HEK293 (cell line): ENCODE measurements around the gene SAT1.
A peak's percentile ranks its signal among the peaks of the same experiment; 100 is the strongest.

Experiments used
- CTCF ChIA-PET: fragments of 350-600 bp; formaldehyde crosslinking; extraction: SDS; loops from one replicate; lab custom pipeline; 2021; ENCODE audit warnings: antibody characterized with exemption; lab: Yijun Ruan, JAX
- POLR2A ChIA-PET: fragments of 300-600 bp; formaldehyde crosslinking; extraction: SDS; loops from one replicate; lab custom pipeline; 2020; ENCODE audit warnings: antibody characterized with exemption, inconsistent platforms; lab: Yijun Ruan, JAX
- H3K27ac ChIP-seq: fragments of 200-500 bp; sonication (Bioruptor generic); 2 replicates; pipeline ENCODE4 v1.5.1; 2014; ENCODE audit warnings: low read depth, low read length, control low read depth, inconsistent platforms; ENCODE audit errors: extremely low read depth
- H3K36me3 ChIP-seq, 2 experiments: fragments of 200-500 bp in 1 of 2; sonication (Bioruptor generic) in 1 of 2; 1 replicate in 1 of 2; 2 replicates in 1 of 2; pipeline ENCODE4 v1.5.1; 2014 to 2017; ENCODE audit warnings: inconsistent platforms in 2 of 2, low read length in 2 of 2; ENCODE audit not compliant: control insufficient read depth in 2 of 2, insufficient read depth in 1 of 2
- H3K4me1 ChIP-seq: fragments of 200-500 bp; sonication (Bioruptor generic); 2 replicates; pipeline ENCODE4 v1.5.1; 2014; ENCODE audit warnings: mild to moderate bottlenecking, low read length, inconsistent platforms; ENCODE audit not compliant: control insufficient read depth, insufficient read depth
- H3K4me3 ChIP-seq: 2 replicates; pipeline ENCODE4 v1.5.1; 2011; ENCODE audit warnings: low read depth, mild to moderate bottlenecking, control low read depth, low read length, moderate library complexity
- H3K9me3 ChIP-seq: fragments of 200-500 bp; sonication (Bioruptor generic); 2 replicates; pipeline ENCODE4 v1.5.1; 2014; ENCODE audit warnings: low read depth, low read length, inconsistent platforms; ENCODE audit not compliant: control insufficient read depth, insufficient read depth
- FEZF1 ChIP-seq: fragments of 450-650 bp; formaldehyde crosslinking; IDR thresholded peaks from 2 replicates; pipeline ENCODE4 v1.5.1; 2016; ENCODE audit warnings: missing biosample characterization, missing genetic modification characterization
- GLIS2 ChIP-seq: fragments of 450-650 bp; formaldehyde crosslinking; IDR thresholded peaks from 2 replicates; pipeline ENCODE4 v1.5.1; 2016; ENCODE audit warnings: missing biosample characterization, missing genetic modification characterization
- HOXD13 ChIP-seq: sonication (generic); formaldehyde crosslinking; IDR thresholded peaks from 2 replicates; pipeline ENCODE4 v1.8.0; 2022; ENCODE audit warnings: missing genetic modification reagents, borderline replicate concordance
- KLF10 ChIP-seq: fragments of 450-650 bp; IDR thresholded peaks from 2 replicates; pipeline ENCODE4 v1.5.1; 2018; ENCODE audit warnings: missing biosample characterization, mild to moderate bottlenecking, missing genetic modification characterization
- KLF7 ChIP-seq: fragments of 450-650 bp; formaldehyde crosslinking; IDR thresholded peaks from 2 replicates; pipeline ENCODE4 v1.5.1; 2016; ENCODE audit warnings: missing biosample characterization, missing genetic modification characterization, borderline replicate concordance
- KLF9 ChIP-seq: fragments of 450-650 bp; formaldehyde crosslinking; IDR thresholded peaks from 2 replicates; pipeline ENCODE4 v1.5.1; 2016; ENCODE audit warnings: missing biosample characterization, missing genetic modification characterization, low read depth
- MYNN ChIP-seq: fragments of 450-650 bp; formaldehyde crosslinking; IDR thresholded peaks from 2 replicates; pipeline ENCODE4 v1.5.1; 2016; ENCODE audit warnings: missing biosample characterization, missing genetic modification characterization, borderline replicate concordance
- PRDM2 ChIP-seq: fragments of 450-650 bp; formaldehyde crosslinking; IDR thresholded peaks from 2 replicates; pipeline ENCODE4 v1.5.1; 2016; ENCODE audit warnings: missing biosample characterization, missing genetic modification characterization, borderline replicate concordance
- PRDM4 ChIP-seq: fragments of 450-650 bp; formaldehyde crosslinking; IDR thresholded peaks from 2 replicates; pipeline ENCODE4 v1.5.1; 2017; ENCODE audit warnings: missing biosample characterization, missing genetic modification characterization
- ZBTB1 ChIP-seq: fragments of 450-650 bp; formaldehyde crosslinking; IDR thresholded peaks from 2 replicates; pipeline ENCODE4 v1.5.1; 2016; ENCODE audit warnings: missing biosample characterization, missing genetic modification characterization
- ZBTB6 ChIP-seq: fragments of 450-650 bp; formaldehyde crosslinking; IDR thresholded peaks from 2 replicates; pipeline ENCODE4 v1.5.1; 2017; ENCODE audit warnings: missing biosample characterization, missing genetic modification characterization
- ZFP37 ChIP-seq: fragments of 450-650 bp; formaldehyde crosslinking; IDR thresholded peaks from 2 replicates; pipeline ENCODE4 v1.5.1; 2016; ENCODE audit warnings: missing biosample characterization, missing genetic modification characterization
- ZFP69B ChIP-seq: fragments of 450-650 bp; formaldehyde crosslinking; IDR thresholded peaks from 2 replicates; pipeline ENCODE4 v1.5.1; 2016; ENCODE audit warnings: missing biosample characterization, missing genetic modification characterization
- ZNF10 ChIP-seq: fragments of 450-650 bp; formaldehyde crosslinking; IDR thresholded peaks from 2 replicates; pipeline ENCODE4 v1.5.1; 2017; ENCODE audit warnings: missing biosample characterization, missing genetic modification characterization
- ZNF184 ChIP-seq: fragments of 450-650 bp; IDR thresholded peaks from 2 replicates; pipeline ENCODE4 v1.5.1; 2018; ENCODE audit warnings: missing biosample characterization, mild to moderate bottlenecking, missing genetic modification characterization
- ZNF211 ChIP-seq: fragments of 450-650 bp; formaldehyde crosslinking; IDR thresholded peaks from 2 replicates; pipeline ENCODE4 v1.5.1; 2016; ENCODE audit warnings: low read depth, missing biosample characterization, missing genetic modification characterization
- ZNF24 ChIP-seq: fragments of 450-650 bp; formaldehyde crosslinking; IDR thresholded peaks from 2 replicates; pipeline ENCODE4 v1.5.1; 2016; ENCODE audit warnings: missing biosample characterization, missing genetic modification characterization
- ZNF248 ChIP-seq: fragments of 450-650 bp; formaldehyde crosslinking; IDR thresholded peaks from 2 replicates; pipeline ENCODE4 v1.5.1; 2017; ENCODE audit warnings: missing biosample characterization, missing genetic modification characterization
- ZNF366 ChIP-seq: fragments of 450-650 bp; formaldehyde crosslinking; conservative IDR thresholded peaks from 2 replicates; pipeline ENCODE4 v1.5.1; 2016; ENCODE audit warnings: missing biosample characterization, missing genetic modification characterization
- ZNF423 ChIP-seq: fragments of 450-650 bp; formaldehyde crosslinking; IDR thresholded peaks from 2 replicates; pipeline ENCODE4 v1.5.1; 2016; ENCODE audit warnings: missing biosample characterization, missing genetic modification characterization
- ZNF530 ChIP-seq: fragments of 450-650 bp; formaldehyde crosslinking; IDR thresholded peaks from 2 replicates; pipeline ENCODE4 v1.5.1; 2016; ENCODE audit warnings: low read depth, missing biosample characterization, missing genetic modification characterization
- ZNF549 ChIP-seq: fragments of 450-650 bp; IDR thresholded peaks from 2 replicates; pipeline ENCODE4 v1.5.1; 2018; ENCODE audit warnings: missing biosample characterization, missing genetic modification characterization, mild to moderate bottlenecking, inconsistent platforms, moderate library complexity
- ZNF561 ChIP-seq: fragments of 450-650 bp; IDR thresholded peaks from 2 replicates; pipeline ENCODE4 v1.5.1; 2018; ENCODE audit warnings: missing biosample characterization, missing genetic modification characterization, borderline replicate concordance
- ZNF624 ChIP-seq: fragments of 450-650 bp; formaldehyde crosslinking; IDR thresholded peaks from 2 replicates; pipeline ENCODE4 v1.5.1; 2017; ENCODE audit warnings: missing biosample characterization, missing genetic modification characterization
- ZNF670 ChIP-seq: fragments of 450-650 bp; formaldehyde crosslinking; IDR thresholded peaks from 2 replicates; pipeline ENCODE4 v1.5.1; 2016; ENCODE audit warnings: missing biosample characterization, missing genetic modification characterization, low read depth
- ZNF692 ChIP-seq: fragments of 450-650 bp; formaldehyde crosslinking; IDR thresholded peaks from 2 replicates; pipeline ENCODE4 v1.5.1; 2016; ENCODE audit warnings: missing biosample characterization, missing genetic modification characterization
- ZSCAN23 ChIP-seq: fragments of 450-650 bp; formaldehyde crosslinking; IDR thresholded peaks from 2 replicates; pipeline ENCODE4 v1.5.1; 2016; ENCODE audit warnings: missing biosample characterization, missing genetic modification characterization

SAT1 gene

GRCh38 chrX:23792861-23793553 lies 10.0 kb downstream of the SAT1 start:
- H3K4me1 ChIP-seq: peaks cover 7% of the 10 kb centered on the region; the same call in 1 of the 2 replicates
- no peaks in the 10 kb centered on the region for H3K36me3 ChIP-seq
- no peaks in the 10 kb centered on the region for H3K9me3 ChIP-seq
- H3K27ac ChIP-seq: peak overlapping the region; percentile 13
- ChIA-PET POLR2A (interaction anchor here (5.8 kb wide), 1 partner anchor 9 kb away, joined by 39 read pairs; the partner anchor contains the start of gene SAT1), CTCF (no interaction called here)
- H3K4me3 ChIP-seq: no peak overlapping the region
- TF ChIP-seq ZNF366 (tag by site-specific recombination) (peak; percentile 62), ZNF248 (no peak), KLF7 (tag by site-specific recombination) (no peak; the same call in 1 of the 2 replicates), ZBTB1 (peak; percentile 34; the same call in 1 of the 2 replicates), KLF10 (tag by site-specific recombination) (peak; percentile 65), HOXD13 (CRISPR knock-in tag) (peak; percentile 46; the same call in 1 of the 2 replicates), ZNF692 (tag by site-specific recombination) (peak; percentile 69), MYNN (no peak), ZBTB6 (tag by site-specific recombination) (peak; percentile 53), PRDM2 (tag by site-specific recombination) (no peak), KLF9 (tag by site-specific recombination) (no peak), ZFP69B (tag by site-specific recombination) (peak; percentile 72), ZNF24 (tag by site-specific recombination) (peak; percentile 87; the same call in 1 of the 2 replicates), PRDM4 (tag by site-specific recombination) (peak; percentile 88), ZNF549 (tag by site-specific recombination) (no peak), ZNF184 (0 out of 2 replicates have a peak, but pooled peaks have one; percentile 53), ZSCAN23 (tag by site-specific recombination) (peak; percentile 41; the same call in 1 of the 2 replicates), ZNF10 (tag by site-specific recombination) (peak; percentile 58; the same call in 1 of the 2 replicates), ZFP37 (tag by site-specific recombination) (no peak), ZNF530 (tag by site-specific recombination) (no peak), GLIS2 (tag by site-specific recombination) (no peak), ZNF624 (no peak), ZNF211 (tag by site-specific recombination) (no peak), ZNF670 (tag by site-specific recombination) (no peak), ZNF561 (tag by site-specific recombination) (peak; percentile 78), FEZF1 (peak; percentile 80), ZNF423 (peak; percentile 93)
